ENCODE measurements around the gene MED28.

Gene MED28

DNA sequence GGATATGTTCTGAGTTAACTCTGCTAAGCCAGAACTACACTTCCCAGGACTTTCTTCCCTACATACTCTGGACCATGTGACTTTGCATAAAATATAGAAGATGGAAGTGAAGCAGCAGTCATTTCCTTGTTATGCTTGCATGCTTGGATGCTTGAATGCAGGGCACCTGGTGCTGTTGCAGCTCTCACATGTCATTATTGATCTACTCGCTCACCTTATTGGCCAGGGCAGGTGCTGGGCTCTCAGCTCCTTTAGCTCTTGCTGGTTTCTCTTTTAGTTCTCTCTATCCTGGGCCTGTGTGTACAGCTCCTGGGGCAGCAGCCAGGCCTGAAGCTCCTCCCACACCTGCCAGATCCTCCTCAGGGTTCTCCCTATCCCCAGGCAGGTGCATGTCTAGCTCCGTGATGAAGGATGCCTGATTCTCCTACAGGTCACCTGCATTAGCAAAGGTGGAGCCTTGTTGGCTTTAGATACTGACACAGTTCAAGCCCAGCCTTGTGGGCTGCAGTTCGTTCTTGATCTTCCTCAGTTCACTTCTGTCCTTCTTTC lies 53.3 kb downstream of the MED28 start:
- DNase-seq, result no peak

DNA sequence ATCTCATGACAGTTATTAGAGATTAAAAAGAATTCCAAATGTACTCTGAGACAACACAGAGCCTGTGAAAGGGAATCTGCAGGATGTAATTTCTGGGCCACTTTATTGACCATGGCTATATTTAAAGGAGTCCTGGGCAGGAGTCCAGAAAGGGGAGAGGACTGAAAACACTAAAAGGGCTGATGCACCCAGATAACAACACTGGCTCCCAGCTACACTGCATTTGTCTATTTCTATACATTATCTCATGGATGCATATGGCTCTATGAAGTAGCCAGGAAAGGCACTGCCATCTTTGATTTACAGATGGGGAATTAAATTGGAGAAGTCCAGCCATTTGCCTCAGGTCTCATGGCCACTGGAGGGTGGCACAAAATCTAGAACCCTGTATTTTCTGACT lies 56.0 kb downstream of the MED28 start:
- DNase-seq, result no peak

DNA sequence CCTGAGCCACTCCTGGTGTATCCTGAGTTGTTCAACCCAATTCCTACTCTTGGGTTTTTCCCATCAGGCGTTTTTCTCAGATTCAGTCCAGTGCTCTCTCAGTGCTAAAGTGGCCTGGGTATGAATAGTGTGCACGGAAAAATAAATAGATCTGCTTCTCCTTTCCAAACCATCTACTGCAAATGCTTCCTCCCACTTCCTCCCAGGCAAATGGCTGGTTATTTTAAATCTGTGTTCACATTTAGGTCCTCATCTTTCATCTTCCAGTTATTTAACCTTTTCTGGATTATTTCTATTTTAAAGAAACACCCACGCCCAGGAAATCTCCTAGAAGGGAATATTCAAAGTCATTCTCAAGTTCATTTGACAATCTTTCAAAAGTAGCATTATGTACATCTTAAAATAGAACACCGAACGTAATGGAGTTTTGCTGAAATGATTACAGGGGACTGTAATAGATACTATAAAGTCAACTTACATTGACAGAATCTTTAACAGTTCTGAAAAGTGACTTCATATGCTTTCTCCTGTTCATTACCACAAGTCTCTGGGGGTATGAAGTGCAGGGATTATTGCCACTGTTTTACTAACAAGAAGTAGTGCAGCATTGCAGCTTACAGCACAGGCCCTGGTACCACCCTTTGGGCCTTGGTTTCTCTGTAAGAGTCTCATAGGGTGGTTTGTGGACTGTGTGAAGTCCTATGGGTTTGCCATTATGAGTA lies 66.3 kb downstream of the MED28 start:
- DNase-seq, result no peak

DNA sequence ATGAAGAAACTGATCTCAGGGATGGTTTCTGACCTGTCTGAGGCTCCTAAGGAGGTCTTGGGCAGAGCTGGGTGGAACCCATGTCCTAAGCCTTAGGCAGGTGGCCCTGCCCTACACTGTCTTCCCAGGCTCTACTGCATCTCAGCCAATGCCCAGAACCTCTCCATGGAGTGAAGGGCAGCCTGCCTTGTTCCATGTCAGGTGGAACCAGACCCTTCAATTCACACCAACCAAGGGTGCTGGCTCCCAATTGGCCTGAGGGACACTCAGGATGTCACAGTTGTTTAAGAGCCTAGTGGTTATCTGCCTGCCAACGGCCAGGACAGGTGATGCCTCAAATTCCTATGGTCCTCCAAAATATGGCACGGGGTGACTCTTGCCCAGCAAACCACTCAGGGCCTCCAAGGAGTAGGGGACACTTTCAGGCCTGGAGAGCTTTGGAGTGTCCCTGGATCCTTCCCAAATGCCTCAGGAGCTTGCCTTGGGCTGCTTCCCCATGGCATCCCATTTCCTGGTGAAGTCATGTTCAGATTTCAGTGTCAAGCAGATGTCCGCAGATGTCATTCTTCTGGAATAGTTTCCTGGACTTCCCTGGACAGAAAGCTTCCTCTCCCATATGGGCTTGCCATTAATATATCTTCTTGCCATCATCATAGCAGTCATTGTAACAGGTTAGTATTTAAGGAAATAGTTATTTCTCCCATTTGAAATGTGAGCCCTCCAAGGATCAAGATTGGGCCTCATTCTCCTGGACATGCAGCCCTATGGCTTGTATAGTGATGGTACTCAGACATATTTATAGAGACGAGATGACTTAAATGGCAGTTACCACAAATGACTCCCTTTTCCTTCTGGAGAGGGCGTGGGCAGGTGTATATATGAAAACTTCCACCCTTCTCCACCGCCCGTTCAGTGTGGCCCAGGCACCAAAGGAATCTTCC lies 67.1 kb downstream of the MED28 start:
- no peak for DNase-seq

DNA sequence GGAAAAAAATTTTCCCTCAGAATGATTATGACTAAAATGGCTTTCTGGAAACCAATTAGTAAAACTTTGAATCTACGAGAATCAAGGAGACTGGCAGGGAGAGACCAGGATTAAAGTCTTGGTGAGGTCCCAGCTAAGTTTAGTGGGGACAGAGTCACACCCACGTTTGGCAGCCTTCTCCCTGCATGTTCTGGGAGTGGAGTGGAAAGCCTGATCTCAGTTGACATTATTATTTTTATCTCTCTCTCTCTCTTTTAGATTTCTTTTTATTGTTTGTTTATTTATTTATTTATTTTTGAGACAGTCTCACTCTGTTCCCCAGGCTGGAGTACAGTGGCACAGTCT lies 67.8 kb downstream of the MED28 start:
- no peak for DNase-seq

All from CD4-positive, alpha-beta T cell treated with Interleukin-17A for 4 hours (primary cell).